OCI-LY3 (cell line): Measurements from ENCODE around the gene LCE1A.

Experiments used
- CTCF ChIP-seq: fragments of 200-600, 300-600 bp; sonication (generic); IDR thresholded peaks from 2 replicates; pipeline ENCODE4 v1.5.1; 2014; ENCODE audit warnings: antibody characterized with exemption, low read length, low read depth
- EZH2phosphoT487 ChIP-seq: fragments of 200-600 bp; shearing (Covaris generic); IDR thresholded peaks from 2 replicates; pipeline ENCODE4 v1.6.1; 2018; ENCODE audit warnings: antibody characterized with exemption, mixed run types, low read depth

GRCh38 chr1:152801333-152801732 is 25.9 kb upstream of the LCE1A start:
- TF ChIP-seq CTCF (no peak), EZH2phosphoT487 (no peak)
